ENCODE data around the gene KAT7.

KAT7 gene

DNA sequence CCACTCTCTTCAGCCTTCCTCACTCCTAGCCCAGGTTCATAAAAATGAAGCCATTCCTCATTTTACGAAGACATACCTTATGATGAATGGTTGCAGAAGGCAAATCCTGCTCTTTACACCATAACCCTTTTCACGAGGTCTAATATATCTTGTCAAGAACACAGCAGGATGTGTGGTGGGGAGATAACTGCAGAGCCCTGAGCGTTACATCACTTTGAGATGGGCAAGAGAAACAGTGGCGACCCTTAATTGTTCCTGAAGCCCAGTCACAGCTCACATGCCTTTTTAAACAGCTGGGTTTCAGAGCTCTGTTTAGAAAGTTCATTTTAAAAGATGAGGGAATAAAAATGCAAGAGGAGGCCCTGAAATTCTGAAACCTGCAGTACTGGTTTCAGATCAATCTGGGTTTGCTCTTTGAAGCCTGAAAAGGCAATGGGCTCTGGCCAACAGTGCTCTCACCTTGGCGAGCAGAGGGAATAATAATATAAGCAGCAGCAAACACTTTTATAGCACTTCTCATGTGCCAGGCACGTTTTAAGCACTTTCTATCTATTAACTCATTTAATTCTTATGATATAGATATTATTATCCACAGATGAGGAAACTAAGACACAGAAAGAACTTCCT lies 27.4 kb upstream of the KAT7 start:
- no peak for DNase-seq

DNA sequence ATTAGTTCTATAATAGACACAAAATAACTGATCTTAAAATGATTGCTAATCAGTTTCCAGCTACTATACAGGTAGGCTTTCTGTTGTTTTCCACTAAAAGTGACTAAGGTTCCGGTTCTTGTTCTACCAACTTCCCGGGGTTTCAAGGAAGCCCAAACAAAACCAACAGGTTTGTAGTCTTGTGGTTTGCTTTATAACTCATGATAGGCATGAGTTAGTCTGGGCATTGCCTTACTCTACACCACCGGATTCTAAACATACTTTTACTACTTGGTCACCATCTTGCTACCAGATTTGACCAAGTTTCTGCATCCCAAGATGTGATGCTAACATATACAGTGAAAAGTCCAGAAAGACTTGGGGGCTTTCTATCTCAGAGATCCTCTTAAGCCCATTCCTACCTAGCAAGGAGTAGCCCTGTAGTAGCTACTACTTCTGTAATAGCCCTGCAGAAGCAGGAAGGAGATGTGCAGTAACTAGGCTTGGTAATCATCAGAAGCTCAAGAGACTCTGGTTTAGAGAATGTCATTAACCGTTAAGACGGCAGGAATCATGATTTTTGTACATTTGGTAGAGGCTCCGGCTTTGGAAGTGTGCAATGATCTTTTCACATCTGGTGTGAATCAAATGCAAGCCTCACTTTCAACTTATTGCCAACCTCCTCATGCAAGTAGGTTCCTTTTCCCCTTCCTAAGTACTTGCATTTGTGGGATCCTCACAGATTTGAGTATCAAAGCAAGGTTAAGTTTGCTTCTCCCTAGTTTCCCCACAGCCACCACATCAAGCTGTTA lies 26.1 kb upstream of the KAT7 start:
- DNase-seq: no peak

DNA sequence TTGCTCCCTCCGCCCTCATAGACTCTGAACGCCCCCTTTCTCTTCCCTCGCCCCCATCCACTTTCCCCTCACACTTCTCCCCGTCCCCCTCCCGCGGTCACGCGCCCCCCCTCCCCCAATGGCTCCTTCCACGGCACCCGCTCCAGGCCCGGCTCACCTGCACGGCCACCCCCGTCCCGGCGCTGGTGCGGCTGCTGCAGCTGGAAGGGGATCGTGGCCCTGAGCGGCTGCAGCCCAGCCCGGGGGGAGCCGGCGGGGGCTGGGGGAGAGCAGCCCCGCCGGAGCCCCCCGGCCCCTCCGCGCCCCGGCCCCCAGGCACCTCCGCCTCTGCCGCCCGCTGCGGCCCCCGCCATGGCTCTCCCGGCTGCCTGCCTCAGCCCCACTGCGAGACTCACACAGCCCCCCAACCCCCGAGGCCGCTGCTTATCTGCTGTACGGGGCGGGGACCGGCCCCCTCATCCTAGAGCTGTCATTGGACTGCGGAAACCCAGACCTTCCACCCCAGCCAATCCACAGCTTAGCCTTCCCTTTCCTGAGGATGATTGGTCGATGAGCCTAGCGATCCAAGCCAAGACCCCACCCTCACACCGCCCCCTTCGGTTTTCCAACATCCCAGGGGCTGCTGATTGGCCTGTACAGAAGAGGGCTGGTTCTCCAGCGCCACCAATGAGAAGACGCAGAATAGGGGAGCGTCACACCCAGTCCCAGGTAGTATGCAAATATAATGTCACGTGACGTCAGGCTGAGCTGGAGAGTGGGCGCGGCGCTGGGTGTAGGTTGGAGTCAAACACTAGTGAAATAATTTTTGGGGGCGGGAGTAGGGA lies 24.5 kb upstream of the KAT7 start, which contains the start of gene FAM117A:
TSS of gene FAM117A (minus strand) at position 397 of the 824 bp plus-strand sequence. CDS start at position 353, 44 bp downstream.
- peak; percentile 98 for DNase-seq

GRCh38 chr17:49764559-49765180 lies 23.8 kb upstream of the KAT7 start:
- no peak for DNase-seq

GRCh38 chr17:49766918-49767530 lies 21.5 kb upstream of the KAT7 start:
- no peak for DNase-seq

DNA sequence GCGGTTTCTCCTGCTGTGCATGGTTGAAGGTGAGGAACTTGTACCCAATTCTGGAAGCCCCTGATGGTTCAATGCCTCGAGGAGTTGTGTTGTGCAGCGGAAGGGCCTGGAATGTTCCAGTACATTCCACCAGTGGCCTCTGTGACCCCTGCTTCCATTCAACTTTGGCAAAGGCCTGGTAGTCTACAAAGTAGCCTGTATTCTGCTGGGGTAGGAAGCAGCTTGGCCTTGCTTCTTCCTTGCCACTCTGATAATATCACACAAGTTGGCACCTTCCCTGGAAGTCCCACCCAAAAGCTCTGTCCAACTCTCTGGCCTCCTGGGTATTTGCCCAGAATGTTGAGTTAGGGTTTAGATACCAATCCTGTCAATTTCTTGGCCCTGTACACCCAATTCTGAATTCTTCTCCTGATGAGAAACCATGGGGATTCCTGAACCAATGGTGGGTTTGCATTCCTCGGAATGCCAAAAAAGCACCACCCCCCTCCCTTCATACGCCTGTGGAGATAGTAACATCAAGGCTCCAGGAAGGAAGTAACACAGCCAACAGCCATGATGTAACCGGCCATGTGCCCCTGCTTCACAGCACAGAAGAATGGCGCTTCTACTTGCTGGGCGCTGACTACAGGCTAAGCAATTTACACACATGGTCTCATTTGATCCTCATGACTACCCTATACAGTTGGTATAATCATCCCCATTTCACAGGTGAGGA lies 12.8 kb upstream of the KAT7 start:
- no peak for DNase-seq

DNA sequence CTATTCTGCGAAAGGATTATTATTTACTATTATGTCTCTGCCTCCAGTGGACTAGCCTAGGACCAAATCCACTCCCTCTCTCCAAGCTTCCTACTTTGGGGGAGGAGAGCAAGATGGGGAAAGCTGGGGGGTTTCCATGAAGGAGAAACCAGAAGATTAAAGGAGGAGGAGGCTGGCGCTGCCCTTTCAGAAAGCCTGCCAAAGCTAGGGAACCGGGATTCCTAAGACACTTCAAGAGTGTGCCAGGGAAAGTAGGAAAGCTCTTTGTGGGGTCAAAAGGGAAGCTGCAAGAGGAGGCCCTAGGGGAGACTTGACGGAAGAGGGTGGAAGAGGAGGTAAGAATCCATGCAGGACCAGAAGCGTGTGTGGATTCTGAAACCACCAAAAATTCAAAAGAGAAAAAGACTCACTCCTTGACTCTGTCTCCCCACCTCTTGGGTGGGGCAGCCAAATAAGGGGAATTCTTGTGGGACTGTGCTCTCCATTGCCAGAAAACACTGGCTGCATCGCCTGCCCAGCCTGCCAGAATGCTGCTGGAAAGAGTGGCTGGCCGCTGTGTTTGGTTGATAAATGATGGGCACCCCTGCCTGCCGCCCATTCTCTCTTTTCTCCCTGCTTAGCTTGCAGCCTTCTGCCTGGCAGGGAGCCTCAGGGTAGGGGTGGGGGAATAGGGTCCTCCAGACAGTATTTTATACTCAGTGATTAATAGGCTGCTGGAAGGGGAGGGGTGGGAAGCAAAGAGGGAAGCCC lies 11.8 kb upstream of the KAT7 start:
- no peak for DNase-seq

- no peak for DNase-seq
Observed at GRCh38 chr17:49777563-49777962, 10.9 kb upstream of the KAT7 start.

GRCh38 chr17:49779156-49779738 lies 9.2 kb upstream of the KAT7 start:
- no peak for DNase-seq

GRCh38 chr17:49779739-49780231 lies 8.7 kb upstream of the KAT7 start:
- peak; percentile 33 for DNase-seq

- DNase-seq: no peak
Observed at GRCh38 chr17:49783071-49783715, 5.3 kb upstream of the KAT7 start.

- DNase-seq: no peak
Observed at GRCh38 chr17:49783791-49784190, 4.7 kb upstream of the KAT7 start.

DNA sequence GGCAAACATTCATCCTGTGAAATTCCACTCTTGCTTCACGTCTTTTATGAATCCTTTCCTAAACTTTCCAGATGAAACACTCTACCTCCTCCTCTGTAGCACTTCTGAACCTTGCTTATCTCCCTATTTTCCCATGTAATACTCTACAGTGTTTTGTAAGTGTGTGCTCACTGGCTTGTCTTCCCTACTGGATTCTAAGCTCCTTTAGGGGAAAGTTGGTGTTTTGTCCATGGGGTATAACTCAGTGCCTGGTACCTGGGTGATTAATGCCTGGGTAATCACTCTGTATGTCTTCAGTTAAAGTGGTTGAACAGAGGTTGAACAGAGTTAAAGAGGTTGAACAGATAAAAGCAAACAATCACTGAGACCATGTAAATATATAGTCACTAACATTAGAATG lies 3.8 kb upstream of the KAT7 start:
- no peak for DNase-seq

DNA sequence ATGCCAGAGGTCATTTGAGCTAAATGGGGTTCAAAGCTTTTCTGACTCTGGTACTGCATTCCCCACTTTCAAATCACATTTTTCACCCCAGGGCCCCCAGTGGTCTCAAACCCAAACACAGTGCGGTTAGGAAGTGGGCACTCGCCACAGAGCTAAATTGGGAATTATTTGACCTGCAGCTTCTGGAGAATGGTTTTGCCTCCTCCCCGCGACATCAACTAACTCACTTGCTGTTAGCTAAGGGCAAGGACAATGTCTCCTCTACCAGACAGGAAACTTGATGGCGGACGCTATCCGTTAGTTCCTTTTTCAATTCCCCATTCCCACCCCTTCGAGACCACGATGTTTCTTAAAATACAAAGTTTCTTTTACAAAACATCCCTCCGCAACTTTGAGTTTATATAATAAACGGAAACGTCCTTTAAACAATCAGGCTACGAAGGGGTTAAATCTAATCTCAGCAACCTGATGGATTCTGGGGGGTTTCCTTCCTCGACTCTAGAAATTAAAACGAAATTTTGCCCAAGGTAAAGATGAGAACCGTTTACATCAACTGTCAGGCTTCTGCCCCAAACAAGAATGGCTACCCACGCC lies 500 bp upstream of the KAT7 start:
- DNase-seq: peak; percentile 58

DNA sequence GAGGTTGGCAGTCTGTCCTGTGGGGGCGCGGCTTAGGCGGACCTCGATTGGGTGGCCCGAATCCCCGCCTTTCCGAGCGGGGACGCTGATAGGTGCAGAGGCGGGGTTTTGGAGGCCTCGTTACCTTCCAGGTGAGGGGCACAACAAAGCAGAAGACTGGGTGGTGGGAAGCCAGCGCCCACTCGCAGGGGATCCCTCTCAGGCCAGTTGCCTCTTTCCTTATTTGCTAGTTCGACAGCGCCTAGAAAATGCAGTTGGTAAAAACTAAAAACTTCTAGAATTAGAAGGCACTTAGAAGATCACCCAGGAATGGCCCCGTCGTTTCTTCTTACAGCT lies 730 bp downstream of the KAT7 start:
- no peak for DNase-seq

DNA sequence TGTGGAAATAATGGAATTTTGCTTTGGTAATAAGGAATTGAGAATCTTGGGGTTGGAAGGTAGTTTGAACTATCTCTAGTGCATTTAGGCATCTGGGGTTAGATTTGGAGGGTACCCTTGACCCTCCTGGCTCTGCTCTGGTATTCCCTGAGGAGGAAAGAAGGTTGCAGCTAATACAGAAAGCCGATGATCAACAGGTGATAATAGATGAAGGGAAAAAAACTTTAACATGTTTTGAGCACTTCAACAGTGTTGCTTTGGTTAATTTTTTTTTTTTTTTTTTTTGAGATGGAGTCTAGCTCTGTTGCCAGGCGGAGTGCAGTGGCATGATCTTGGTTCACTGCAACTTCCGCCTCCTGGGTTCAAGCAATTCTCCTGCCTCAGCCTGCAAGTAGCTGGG lies 4.8 kb downstream of the KAT7 start:
- no peak for DNase-seq

DNA sequence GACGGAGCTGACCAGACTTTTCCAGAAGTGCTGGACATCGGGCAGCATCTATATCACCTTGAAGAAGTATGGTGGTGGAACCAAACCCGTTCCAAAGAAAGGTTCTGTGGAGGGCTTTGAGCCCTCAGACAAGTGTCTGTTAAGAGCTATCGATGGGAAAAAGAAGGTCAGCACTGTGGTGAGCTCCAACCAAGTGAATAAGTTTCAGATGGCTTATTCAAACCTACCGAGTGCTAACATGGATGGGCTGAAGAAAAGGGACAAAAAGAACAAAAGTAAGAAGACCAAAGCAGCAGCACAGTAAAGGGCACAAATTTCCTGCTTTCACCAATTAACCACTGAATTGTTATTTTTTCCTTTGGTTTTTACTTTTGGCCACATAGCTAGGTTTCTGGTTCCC lies 6.9 kb downstream of the KAT7 start:
- DNase-seq: no peak

DNA sequence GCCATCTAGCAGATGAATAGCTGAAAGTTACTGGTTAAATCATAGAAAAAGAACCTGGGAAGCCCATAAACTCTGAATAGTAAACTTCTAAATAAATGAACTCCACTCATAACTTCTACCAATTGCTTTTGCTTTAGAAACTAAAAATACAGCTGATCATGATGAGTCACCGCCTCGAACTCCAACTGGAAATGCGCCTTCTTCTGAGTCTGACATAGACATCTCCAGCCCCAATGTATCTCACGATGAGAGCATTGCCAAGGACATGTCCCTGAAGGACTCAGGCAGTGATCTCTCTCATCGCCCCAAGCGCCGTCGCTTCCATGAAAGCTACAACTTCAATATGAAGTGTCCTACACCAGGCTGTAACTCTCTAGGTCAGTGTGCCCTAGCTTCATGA lies 9.7 kb downstream of the KAT7 start:
- DNase-seq: no peak

DNA sequence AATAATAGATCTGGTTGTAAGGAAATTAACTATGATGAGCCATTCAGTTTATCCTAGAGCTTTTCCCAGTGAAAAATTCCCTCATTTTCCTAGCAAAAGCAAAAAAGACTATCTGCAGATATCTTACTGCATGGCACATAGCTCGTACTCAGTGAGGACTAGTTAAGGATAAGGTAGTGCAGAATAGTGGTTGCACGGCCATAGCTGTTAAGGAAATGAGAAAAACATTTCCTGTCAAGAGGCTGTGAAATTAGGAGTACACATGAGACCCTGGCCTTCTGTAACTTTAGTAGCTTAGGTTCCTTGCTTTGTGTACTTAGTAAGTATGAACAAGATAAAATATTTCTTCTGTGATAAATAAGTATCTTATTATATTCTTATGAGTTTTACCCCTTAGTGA lies 10.3 kb downstream of the KAT7 start:
- no peak for DNase-seq

GRCh38 chr17:49809056-49809455 lies 20.6 kb downstream of the KAT7 start:
- no peak for DNase-seq
